ENCODE measurements around the gene TIMM22.

DNA sequence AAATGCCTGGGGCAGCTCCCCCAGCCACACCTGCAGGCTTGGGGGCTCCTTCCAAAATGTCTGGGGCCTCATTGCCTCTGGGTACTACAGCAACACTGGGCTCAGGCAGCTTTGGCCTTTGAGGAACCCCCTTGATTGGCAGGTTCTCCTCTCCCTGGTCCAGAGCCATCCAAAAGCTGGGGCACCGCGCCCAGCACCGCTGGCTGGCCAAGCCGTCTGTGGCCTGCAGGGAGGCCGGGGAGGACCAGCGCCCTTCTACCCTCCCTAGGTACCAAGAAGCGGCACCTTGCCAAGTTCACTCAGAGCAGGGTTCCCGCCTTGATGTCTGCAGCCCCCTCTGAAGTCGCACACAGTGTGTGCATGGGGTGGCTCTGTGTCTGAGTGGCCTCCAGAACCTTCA lies 30.1 kb downstream of the TIMM22 start:
- TF ChIP-seq ZNF207 (IDR thresholded peaks at IDR 0.05; ENCODE audit: borderline replicate concordance) (no peak), MAFG (CRISPR knock-in tag; IDR thresholded peaks at IDR 0.05) (no peak), JUND (CRISPR knock-in tag; IDR thresholded peaks at IDR 0.05) (no peak), NFE2L1 (CRISPR knock-in tag; IDR thresholded peaks at IDR 0.05; ENCODE audit: borderline replicate concordance) (no peak), SMC3 (IDR thresholded peaks at IDR 0.05; ENCODE audit: low read length) (no peak), ZSCAN9 (CRISPR knock-in tag; IDR thresholded peaks at IDR 0.05; ENCODE audit: borderline replicate concordance) (no peak), CBX5 (CRISPR knock-in tag; IDR thresholded peaks at IDR 0.05; ENCODE audit: borderline replicate concordance) (no peak), TOE1 (CRISPR knock-in tag; IDR thresholded peaks at IDR 0.05) (no peak), POLR2A (IDR thresholded peaks at IDR 0.05; ENCODE audit: insufficient read depth in 1 of 2, low read depth in 2 of 2, low read length in 2 of 2) (no peak), ZKSCAN8 (CRISPR knock-in tag; IDR thresholded peaks at IDR 0.05; ENCODE audit: borderline replicate concordance) (no peak), KDM1A (CRISPR knock-in tag; IDR thresholded peaks at IDR 0.05) (no peak)
- TF ChIP-seq, protein P1, sequence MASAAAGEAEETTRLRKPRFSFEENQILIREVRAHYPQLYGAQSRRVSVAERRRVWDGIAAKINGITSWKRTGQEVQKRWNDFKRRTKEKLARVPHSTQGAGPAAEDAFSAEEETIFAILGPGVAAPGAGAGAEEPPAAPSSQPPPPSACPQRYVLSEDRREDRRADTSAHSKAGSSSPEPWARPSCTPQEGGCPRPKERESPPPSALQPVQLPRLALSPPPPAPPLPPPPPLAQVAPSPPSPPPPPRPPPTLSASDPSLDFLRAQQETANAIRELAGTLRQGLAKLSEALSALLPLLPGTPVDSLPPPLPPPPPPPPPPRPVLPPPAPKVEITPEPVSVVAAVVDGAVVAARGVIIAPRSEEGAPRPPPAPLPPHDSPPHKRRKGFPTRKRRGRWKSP (CRISPR knock-in tag; IDR thresholded peaks at IDR 0.05) = no peak
- TF ChIP-seq, protein P2, sequence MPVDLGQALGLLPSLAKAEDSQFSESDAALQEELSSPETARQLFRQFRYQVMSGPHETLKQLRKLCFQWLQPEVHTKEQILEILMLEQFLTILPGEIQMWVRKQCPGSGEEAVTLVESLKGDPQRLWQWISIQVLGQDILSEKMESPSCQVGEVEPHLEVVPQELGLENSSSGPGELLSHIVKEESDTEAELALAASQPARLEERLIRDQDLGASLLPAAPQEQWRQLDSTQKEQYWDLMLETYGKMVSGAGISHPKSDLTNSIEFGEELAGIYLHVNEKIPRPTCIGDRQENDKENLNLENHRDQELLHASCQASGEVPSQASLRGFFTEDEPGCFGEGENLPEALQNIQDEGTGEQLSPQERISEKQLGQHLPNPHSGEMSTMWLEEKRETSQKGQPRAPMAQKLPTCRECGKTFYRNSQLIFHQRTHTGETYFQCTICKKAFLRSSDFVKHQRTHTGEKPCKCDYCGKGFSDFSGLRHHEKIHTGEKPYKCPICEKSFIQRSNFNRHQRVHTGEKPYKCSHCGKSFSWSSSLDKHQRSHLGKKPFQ (CRISPR knock-in tag; IDR thresholded peaks at IDR 0.05; ENCODE audit: insufficient replicate concordance) = no peak
